H1 (cell line): ENCODE data around the gene DOK7. TPM values are rescaled to one million over a fixed set of nuclear protein-coding genes. Genes with fewer than 3 reads are reported as not detected.

Source experiments
- CTCF ChIA-PET: fragments of 300-600 bp; sonication (Branson Sonifier 250); formaldehyde crosslinking; loops from one replicate; lab custom pipeline; 2021; ENCODE audit not compliant: partially characterized antibody; lab: Charles Lee
- POLR2A ChIA-PET: fragments of 300-600 bp; sonication (Branson Sonifier 250); formaldehyde crosslinking; loops from one replicate; lab custom pipeline; 2021; ENCODE audit warnings: inconsistent platforms; ENCODE audit not compliant: partially characterized antibody; lab: Charles Lee
- DNase-seq, 2 experiments: peaks; one replicate each; pipeline versions ENCODE4 v3.0.0 to v3.0.0-alpha.2; 2010 to 2022; ENCODE audit warnings: low spot score in 2 of 2, low read depth in 1 of 2, mixed read lengths in 1 of 2
- FAIRE-seq: peaks from 2 replicates; lab custom pipeline; 2011; peaks lifted over from hg19 to GRCh38; lab: Jason Lieb, UNC
- H2AFZ ChIP-seq: 2 replicates; pipeline ENCODE4 v1.8.1; 2012; ENCODE audit warnings: low read length, inconsistent platforms
- H2AK5ac ChIP-seq: 2 replicates; pipeline ENCODE4 v1.6.1; 2013; ENCODE audit warnings: low read depth, low read length
- H2BK120ac ChIP-seq: replicated peaks from 2 replicates; pipeline ENCODE3; 2013; ENCODE audit warnings: low read depth, low read length, inconsistent platforms
- H2BK12ac ChIP-seq: 2 replicates; pipeline ENCODE4 v1.6.1; 2013; ENCODE audit warnings: low read depth, low read length
- H2BK15ac ChIP-seq: 2 replicates; pipeline ENCODE4 v1.6.1; 2013; ENCODE audit warnings: low read length
- H2BK20ac ChIP-seq: 2 replicates; pipeline ENCODE4 v1.6.1; 2013; ENCODE audit warnings: low read length
- H2BK5ac ChIP-seq: 2 replicates; pipeline ENCODE4 v1.6.1; 2013; ENCODE audit warnings: low read depth, low read length
- H3K14ac ChIP-seq: 2 replicates; pipeline ENCODE4 v1.6.1; 2013; ENCODE audit warnings: inconsistent platforms; ENCODE audit not compliant: insufficient read length
- H3K18ac ChIP-seq: 2 replicates; pipeline ENCODE4 v1.6.1; 2013; ENCODE audit warnings: low read length; ENCODE audit errors: extremely low read depth
- H3K23ac ChIP-seq: 2 replicates; pipeline ENCODE4 v1.6.1; 2013; ENCODE audit warnings: inconsistent platforms; ENCODE audit not compliant: insufficient read length
- H3K23me2 ChIP-seq: 2 replicates; pipeline ENCODE4 v1.6.1; 2013; ENCODE audit warnings: low read depth, low read length
- H3K27ac ChIP-seq: 2 replicates; pipeline ENCODE4 v1.6.1; 2011; ENCODE audit warnings: low read depth, low read length, inconsistent platforms
- H3K27me3 ChIP-seq, 4 experiments: replicated peaks in 1 of 4; 1 replicate in 1 of 4; 2 replicates in 3 of 4; pipeline versions ENCODE4 v1.6.1 to v1.8.1; 2011 to 2013; ENCODE audit warnings: low read length in 3 of 4, mild to moderate bottlenecking in 3 of 4, inconsistent platforms in 2 of 4, mixed read lengths in 2 of 4, moderate library complexity in 1 of 4; ENCODE audit not compliant: control insufficient read depth in 3 of 4, insufficient read depth in 3 of 4; ENCODE audit errors: extremely low read depth in 1 of 4
- H3K36me3 ChIP-seq, 4 experiments: 2 replicates each; pipeline versions ENCODE4 v1.6.1 to v1.8.1; 2011 to 2013; ENCODE audit warnings: mild to moderate bottlenecking in 4 of 4, low read length in 3 of 4, moderate library complexity in 2 of 4, control low read depth in 1 of 4, inconsistent platforms in 1 of 4; ENCODE audit not compliant: insufficient read depth in 4 of 4, control insufficient read depth in 2 of 4
- H3K4ac ChIP-seq: replicated peaks from 2 replicates; pipeline ENCODE3; 2013; ENCODE audit warnings: low read length, low read depth, mixed read lengths, inconsistent platforms; ENCODE audit not compliant: insufficient read length
- H3K4me1 ChIP-seq, 4 experiments: replicated peaks in 1 of 4; 1 replicate in 1 of 4; 2 replicates in 3 of 4; pipeline versions ENCODE4 v1.6.1 to v1.8.1; 2011 to 2013; ENCODE audit warnings: low read length in 3 of 4, inconsistent platforms in 2 of 4, mixed read lengths in 1 of 4; ENCODE audit not compliant: insufficient read depth in 4 of 4, control insufficient read depth in 3 of 4
- H3K4me2 ChIP-seq, 2 experiments: 2 replicates each; pipeline versions ENCODE4 v1.6.1 to v1.8.1; 2011 to 2013; ENCODE audit warnings: low read depth in 2 of 2, low read length in 2 of 2, control low read depth in 1 of 2, inconsistent platforms in 1 of 2, mild to moderate bottlenecking in 1 of 2; ENCODE audit not compliant: insufficient read depth in 1 of 2
- H3K4me3 ChIP-seq, 4 experiments: fragments of 200-600, 300-600 bp in 1 of 4; sonication (generic), shearing (Covaris generic), sonication (Bioruptor Twin) in 1 of 4; 2 replicates each; pipeline versions ENCODE4 v1.5.1 to v1.8.1; 2011 to 2016; ENCODE audit warnings: low read length in 4 of 4, low read depth in 3 of 4, control low read depth in 2 of 4, inconsistent platforms in 2 of 4, mild to moderate bottlenecking in 2 of 4, mixed read lengths in 1 of 4, moderate library complexity in 1 of 4; ENCODE audit not compliant: insufficient read depth in 2 of 4; ENCODE audit errors: extremely low read depth in 1 of 4
- H3K56ac ChIP-seq: replicated peaks from 2 replicates; pipeline ENCODE3; 2013; ENCODE audit warnings: low read depth, mild to moderate bottlenecking, mixed read lengths, low read length, inconsistent platforms; ENCODE audit not compliant: insufficient read length
- H3K79me1 ChIP-seq: 2 replicates; pipeline ENCODE4 v1.6.1; 2013; ENCODE audit warnings: low read depth, low read length, control low read depth
- H3K79me2 ChIP-seq, 2 experiments: 2 replicates each; pipeline versions ENCODE4 v1.6.1 to v1.8.1; 2012 to 2013; ENCODE audit warnings: low read length in 2 of 2, mild to moderate bottlenecking in 2 of 2, inconsistent platforms in 1 of 2; ENCODE audit not compliant: insufficient read depth in 2 of 2, control insufficient read depth in 1 of 2
- H3K9ac ChIP-seq, 4 experiments: replicated peaks in 1 of 4; 1 replicate in 1 of 4; 2 replicates in 3 of 4; pipeline versions ENCODE4 v1.6.1 to v1.8.1; 2011 to 2013; ENCODE audit warnings: low read depth in 3 of 4, low read length in 3 of 4, control low read depth in 2 of 4, mild to moderate bottlenecking in 2 of 4, moderate library complexity in 2 of 4, inconsistent platforms in 1 of 4; ENCODE audit errors: extremely low read depth in 1 of 4
- H3K9me3 ChIP-seq, 2 experiments: 2 replicates each; pipeline versions ENCODE4 v1.6.1 to v1.8.1; 2012 to 2013; ENCODE audit warnings: mild to moderate bottlenecking in 2 of 2, moderate library complexity in 2 of 2, control low read depth in 1 of 2, inconsistent platforms in 1 of 2, low read depth in 1 of 2, low read length in 1 of 2, mixed read lengths in 1 of 2; ENCODE audit not compliant: insufficient read depth in 2 of 2
- H4K20me1 ChIP-seq, 2 experiments: replicated peaks in 1 of 2; 2 replicates each; pipeline versions ENCODE3 to v1.8.1; 2011 to 2013; ENCODE audit warnings: inconsistent platforms in 2 of 2, low read length in 2 of 2, mild to moderate bottlenecking in 1 of 2; ENCODE audit not compliant: insufficient read depth in 2 of 2, control insufficient read depth in 1 of 2
- H4K5ac ChIP-seq: 2 replicates; pipeline ENCODE4 v1.6.1; 2013; ENCODE audit warnings: low read length, low read depth, mixed read lengths, inconsistent platforms; ENCODE audit not compliant: insufficient read length
- H4K8ac ChIP-seq: 2 replicates; pipeline ENCODE4 v1.8.0; 2013; ENCODE audit warnings: mild to moderate bottlenecking, moderate library complexity, low read length, inconsistent platforms; ENCODE audit not compliant: insufficient read depth; ENCODE audit errors: extremely low read depth
- H4K91ac ChIP-seq: replicated peaks from 2 replicates; pipeline ENCODE3; 2013; ENCODE audit warnings: low read length, mixed read lengths, inconsistent platforms; ENCODE audit not compliant: insufficient read length
- BRCA1 ChIP-seq: IDR thresholded peaks from 2 replicates; pipeline ENCODE4 v1.6.1; 2012; ENCODE audit warnings: low read depth, low read length, improper control_type of control experiment
- CBX8 ChIP-seq: fragments of 300-800, 300-1000 bp; sonication (generic); IDR thresholded peaks from 2 replicates; pipeline ENCODE4 v1.7.1; 2016; ENCODE audit warnings: low read depth, low read length, borderline replicate concordance
- CHD1 ChIP-seq: IDR thresholded peaks from 2 replicates; pipeline ENCODE4 v1.6.1; 2012; ENCODE audit warnings: low read depth, low read length, improper control_type of control experiment
- FOSL1 ChIP-seq: IDR thresholded peaks from 2 replicates; pipeline ENCODE4 v1.6.1; 2011; ENCODE audit warnings: mild to moderate bottlenecking, low read depth, low read length, moderate library complexity; ENCODE audit not compliant: insufficient read depth
- HDAC2 ChIP-seq, 2 experiments: fragments of 300-600 bp in 1 of 2; sonication (generic) in 1 of 2; IDR thresholded peaks; 2 replicates each; pipeline ENCODE4 v1.6.1; 2011 to 2012; ENCODE audit warnings: low read depth in 2 of 2, low read length in 2 of 2, mild to moderate bottlenecking in 2 of 2, moderate library complexity in 2 of 2, borderline replicate concordance in 1 of 2, inconsistent platforms in 1 of 2
- KDM4A ChIP-seq: IDR thresholded peaks from one replicate; pipeline ENCODE4 v1.7.1; 2012; ENCODE audit warnings: low read depth, mild to moderate bottlenecking, moderate library complexity, low read length, inconsistent platforms; ENCODE audit not compliant: severe bottlenecking
- NANOG ChIP-seq: IDR thresholded peaks from 2 replicates; pipeline ENCODE4 v1.6.1; 2011; ENCODE audit warnings: low read length, low read depth, mild to moderate bottlenecking, inconsistent platforms; ENCODE audit not compliant: insufficient read depth, poor library complexity, severe bottlenecking
- RAD21 ChIP-seq, 2 experiments: IDR thresholded peaks in 1 of 2; conservative IDR thresholded peaks in 1 of 2; 2 replicates each; pipeline ENCODE4 v1.6.1; 2011; ENCODE audit warnings: low read depth in 2 of 2, low read length in 2 of 2, improper control_type of control experiment in 1 of 2, inconsistent platforms in 1 of 2, mild to moderate bottlenecking in 1 of 2, moderate library complexity in 1 of 2
- SIRT6 ChIP-seq: IDR thresholded peaks from one replicate; pipeline ENCODE4 v1.7.1; 2012; ENCODE audit warnings: low read length, inconsistent platforms
- WGBS, 2 experiments: shearing (Covaris generic) in 1 of 2; methylation state at CpG; one replicate each; pipeline versions ENCODE4 v1.1.6 to v1.1.7; 2013 to 2015; ENCODE audit warnings: low lambda C conversion rate in 2 of 2, mixed read lengths in 2 of 2, inconsistent platforms in 1 of 2, low coverage in 1 of 2, missing lambda C conversion rate in 1 of 2; ENCODE audit not compliant: insufficient replicate concordance in 2 of 2, insufficient coverage in 1 of 2, insufficient read length in 1 of 2; ENCODE audit errors: extremely low coverage in 1 of 2, missing lambda C conversion rate in 1 of 2; 5-methylcytosine and 5-hydroxymethylcytosine counted together
- polyA plus RNA-seq, 7 experiments: library from polyadenylated mRNA; depleted of rRNA in 3 of 7; stranded (reverse) in 5 of 7; unstranded in 2 of 7; fragments of >200 nt in 5 of 7; fragments of 200-250 nt in 2 of 7; gene quantifications; 1 replicate in 5 of 7; 2 replicates in 1 of 7; 4 replicates in 1 of 7; pipeline versions ENCODE4 v1.2.1 to v1.2.3, GENCODE V29; 2011 to 2013; ENCODE audit warnings: missing spikeins in 2 of 7, mixed read lengths in 2 of 7
- total RNA-seq: library from RNA; stranded (reverse); fragmentation: NEBNext Ultra II Directional; extraction: Animal tissue kit (Norgen Biotek cat#: 25700); gene quantifications from 2 replicates; pipeline ENCODE4 v1.2.1, GENCODE V29; 2021
- TF ChIP-seq, protein P1 (sequence below): IDR thresholded peaks from 2 replicates; pipeline ENCODE4 v1.6.1; 2011; ENCODE audit warnings: low read length, improper control_type of control experiment

DOK7 gene
- total and polyA plus RNA-seq, 2 of the 8 experiments (the other 6 are each of a cell fraction or from before 2014, with no cell fraction given) = 0.32 TPM; not detected in 1

- CTCF ChIA-PET = interaction anchor here (3.6 kb wide), 1 partner anchor 10 kb away, joined by 48 read pairs; no protein-coding TSS in a partner anchor
- no peak for TF ChIP-seq HDAC2 (IDR thresholded peaks at IDR 0.05; ENCODE audit: borderline replicate concordance in 1 of 2, low read depth in 2 of 2, low read length in 2 of 2)
- TF ChIP-seq, protein P1, sequence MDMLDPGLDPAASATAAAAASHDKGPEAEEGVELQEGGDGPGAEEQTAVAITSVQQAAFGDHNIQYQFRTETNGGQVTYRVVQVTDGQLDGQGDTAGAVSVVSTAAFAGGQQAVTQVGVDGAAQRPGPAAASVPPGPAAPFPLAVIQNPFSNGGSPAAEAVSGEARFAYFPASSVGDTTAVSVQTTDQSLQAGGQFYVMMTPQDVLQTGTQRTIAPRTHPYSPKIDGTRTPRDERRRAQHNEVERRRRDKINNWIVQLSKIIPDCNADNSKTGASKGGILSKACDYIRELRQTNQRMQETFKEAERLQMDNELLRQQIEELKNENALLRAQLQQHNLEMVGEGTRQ = no peak
- TF ChIP-seq CHD1 = no peak
- no peak for TF ChIP-seq NANOG
- no peak for TF ChIP-seq BRCA1
- no peak for TF ChIP-seq CBX8
- no peak for TF ChIP-seq KDM4A
- TF ChIP-seq SIRT6 = no peak
- no peak for TF ChIP-seq FOSL1
- no peak for TF ChIP-seq RAD21 (IDR thresholded peaks at IDR 0.05 in 1 of 2, conservative IDR thresholded peaks at IDR 0.05 in 1 of 2; ENCODE audit: low read depth in 2 of 2, low read length in 2 of 2)
Observed at GRCh38 chr4:3468804-3469203, 5.7 kb downstream of the DOK7 start.

More at GRCh38 chr4:3468804-3469203, 5.7 kb downstream of the DOK7 start:
- FAIRE-seq (no peak), DNase-seq (no peak)
- Histone ChIP-seq H3K4me3 (no peak overlapping the region), H2BK12ac (peak overlapping the region; percentile 70; the same call in 1 of the 2 replicates), H2BK20ac (no peak overlapping the region), H3K14ac (no peak overlapping the region), H4K20me1 (peaks cover 0 to 17% of the 10 kb centered on the region in 2 experiments), H3K56ac (peak overlapping the region; percentile 69), H4K91ac (peak overlapping the region; percentile 74), H3K27me3 (peaks cover 3 to 57% (median 37%) of the 10 kb centered on the region in 4 experiments), H2AK5ac (peak overlapping the region; percentile 85), H2AFZ (no peak overlapping the region), H2BK120ac (no peak overlapping the region), H3K23ac (peak overlapping the region; percentile 60), H4K5ac (no peak overlapping the region), H4K8ac (no peak overlapping the region), H3K9ac (peak overlapping the region in 1 of 4 experiments; percentile 31; a peak in 1 of 7 replicates), H3K79me2 (no peaks in the 10 kb centered on the region), H3K9me3 (peaks cover 0 to 6% of the 10 kb centered on the region in 2 experiments; a peak in 2 of 4 replicates), H3K27ac (no peak overlapping the region), H3K23me2 (peaks cover 5% of the 10 kb centered on the region), H3K79me1 (peaks cover 6% of the 10 kb centered on the region; the same call in 1 of the 2 replicates), H2BK15ac (peak overlapping the region; percentile 41; the same call in 1 of the 2 replicates), H3K36me3 (no peaks in the 10 kb centered on the region), H3K4me2 (no peak overlapping the region), H3K4me1 (peaks cover 0 to 3% (median 1%) of the 10 kb centered on the region in 4 experiments; a peak in 2 of 7 replicates), H3K4ac (peak overlapping the region; percentile 91), H2BK5ac (peak overlapping the region; percentile 68; the same call in 1 of the 2 replicates), H3K18ac (no peak overlapping the region)
- WGBS, 2 experiments = 97% methylated on average over 11 of the region's 11 CpGs; no CpG with 5 or more reads in 1 of the 2 experiments
- POLR2A ChIA-PET = no interaction called here
